GM19025 (cell line): ENCODE data around the gene CCDC127.

Source experiments
- ATAC-seq: cut with Tn5 transposase; IDR thresholded peaks from one replicate; pipeline ENCODE4 v1.9.1; 2021; ENCODE audit warnings: mild to moderate bottlenecking, low read depth, moderate library complexity; ENCODE audit not compliant: unreplicated experiment

The CCDC127 gene

GRCh38 chr5:191036-191948 is 26.7 kb downstream of the CCDC127 start, which contains the start of gene LRRC14B:
Gene LRRC14B, plus strand, starts transcription at chr5:191495. Its CDS starts 44 bp downstream, at chr5:191539.
- ATAC-seq = no peak

- peak; percentile 30 for ATAC-seq
Observed at GRCh38 chr5:190366-191035, 27.5 kb downstream of the CCDC127 start.

GRCh38 chr5:189976-190365 is 28.0 kb downstream of the CCDC127 start:
- peak; percentile 31 for ATAC-seq

GRCh38 chr5:189486-189885 is 28.5 kb downstream of the CCDC127 start:
- ATAC-seq = no peak

- peak; percentile 77 for ATAC-seq
Observed at GRCh38 chr5:188488-189481, 29.2 kb downstream of the CCDC127 start.

GRCh38 chr5:187617-188451 is 30.1 kb downstream of the CCDC127 start:
- ATAC-seq = no peak

GRCh38 chr5:187042-187431 is 30.9 kb downstream of the CCDC127 start:
- no peak for ATAC-seq

GRCh38 chr5:186091-187041 is 31.6 kb downstream of the CCDC127 start:
- no peak for ATAC-seq

- no peak for ATAC-seq
Observed at GRCh38 chr5:185095-186070, 32.6 kb downstream of the CCDC127 start.

- ATAC-seq = no peak
Observed at GRCh38 chr5:184471-184870, 33.5 kb downstream of the CCDC127 start.

- ATAC-seq = no peak
Observed at GRCh38 chr5:182126-182525, 35.8 kb downstream of the CCDC127 start.

- ATAC-seq = no peak
Observed at GRCh38 chr5:181566-181965, 36.4 kb downstream of the CCDC127 start.

GRCh38 chr5:181160-181559 is 36.8 kb downstream of the CCDC127 start:
- no peak for ATAC-seq

GRCh38 chr5:180286-180918 is 37.6 kb downstream of the CCDC127 start:
- no peak for ATAC-seq

- no peak for ATAC-seq
Observed at GRCh38 chr5:179401-179800, 38.6 kb downstream of the CCDC127 start.

GRCh38 chr5:178110-178509 is 39.8 kb downstream of the CCDC127 start:
- no peak for ATAC-seq

GRCh38 chr5:176296-176823 is 41.6 kb downstream of the CCDC127 start:
- ATAC-seq = no peak
